SK-N-SH (cell line): Measurements from ENCODE around the gene ABLIM1. TPM values are rescaled to one million over a fixed set of nuclear protein-coding genes. Genes with fewer than 3 reads are reported as not detected.

ENCODE experiments used
- CTCF ChIA-PET: fragments of 300-600, 350-600 bp; formaldehyde crosslinking; extraction: SDS; loops from one replicate; lab custom pipeline; 2021; lab: Yijun Ruan, JAX
- POLR2A ChIA-PET: fragments of 350-600 bp; sonication (Branson Sonifier 250); formaldehyde crosslinking; extraction: SDS; loops from one replicate; lab custom pipeline; 2020; ENCODE audit warnings: antibody characterized with exemption, inconsistent platforms; lab: Yijun Ruan, JAX
- DNase-seq: peaks from one replicate; pipeline ENCODE4 v3.0.0; 2012
- H2AFZ ChIP-seq: fragments of 200-600 bp; sonication (generic); 2 replicates; pipeline ENCODE4 v1.8.1; 2016; ENCODE audit warnings: antibody characterized with exemption, mild to moderate bottlenecking, low read depth
- H3F3A ChIP-seq: fragments of 200-600 bp; sonication (generic); replicated peaks from 2 replicates; pipeline ENCODE3; 2016; ENCODE audit warnings: antibody characterized with exemption, mild to moderate bottlenecking; ENCODE audit not compliant: insufficient read depth
- H3K27ac ChIP-seq, 2 experiments: fragments of 200-500 bp in 1 of 2; fragments of 200-600 bp in 1 of 2; sonication (Bioruptor generic) in 1 of 2; sonication (generic), shearing (Covaris generic) in 1 of 2; 2 replicates each; pipeline versions ENCODE4 v1.5.1 to v1.6.1; 2014 to 2016; ENCODE audit warnings: low read depth in 2 of 2, inconsistent platforms in 1 of 2, low read length in 1 of 2, mild to moderate bottlenecking in 1 of 2, mixed read lengths in 1 of 2
- H3K27me3 ChIP-seq: fragments of 200-600 bp; sonication (generic), shearing (Covaris generic); 2 replicates; pipeline ENCODE4 v1.6.1; 2016; ENCODE audit warnings: mixed run types; ENCODE audit not compliant: insufficient read depth
- H3K36me3 ChIP-seq, 2 experiments: fragments of 200-500 bp in 1 of 2; fragments of 200-600 bp in 1 of 2; sonication (Bioruptor generic) in 1 of 2; sonication (generic) in 1 of 2; replicated peaks in 1 of 2; 2 replicates each; pipeline versions ENCODE3 to v1.5.1; 2014 to 2016; ENCODE audit warnings: low read length in 1 of 2, mild to moderate bottlenecking in 1 of 2; ENCODE audit not compliant: insufficient read depth in 2 of 2, control insufficient read depth in 1 of 2
- H3K4me1 ChIP-seq, 2 experiments: fragments of 200-500 bp in 1 of 2; fragments of 200-600 bp in 1 of 2; sonication (Bioruptor generic) in 1 of 2; sonication (generic), shearing (Covaris generic) in 1 of 2; 2 replicates each; pipeline versions ENCODE4 v1.5.1 to v1.6.1; 2014 to 2016; ENCODE audit warnings: low read depth in 1 of 2, low read length in 1 of 2, mixed run types in 1 of 2; ENCODE audit not compliant: insufficient read depth in 2 of 2, control insufficient read depth in 1 of 2
- H3K4me2 ChIP-seq: fragments of 200-600 bp; sonication (generic), shearing (Covaris generic); 2 replicates; pipeline ENCODE4 v1.6.1; 2017; ENCODE audit warnings: mixed run types
- H3K4me3 ChIP-seq, 2 experiments: fragments of 200-500 bp in 1 of 2; fragments of 200-600 bp in 1 of 2; sonication (Bioruptor generic) in 1 of 2; sonication (generic), shearing (Covaris generic) in 1 of 2; 2 replicates each; pipeline versions ENCODE4 v1.5.1 to v1.8.1; 2014 to 2016; ENCODE audit warnings: low read depth in 2 of 2, inconsistent platforms in 1 of 2, low read length in 1 of 2, mild to moderate bottlenecking in 1 of 2, mixed read lengths in 1 of 2, moderate library complexity in 1 of 2
- H3K79me2 ChIP-seq: fragments of 200-600 bp; sonication (generic); 2 replicates; pipeline ENCODE4 v1.8.1; 2017; ENCODE audit warnings: mild to moderate bottlenecking; ENCODE audit not compliant: insufficient read depth
- H3K9ac ChIP-seq: fragments of 200-600 bp; sonication (generic); 2 replicates; pipeline ENCODE4 v1.6.1; 2017; ENCODE audit warnings: mixed run types
- H3K9me2 ChIP-seq: fragments of 200-600 bp; sonication (generic); 2 replicates; pipeline ENCODE4 v1.6.1; 2017; ENCODE audit warnings: mixed run types
- H3K9me3 ChIP-seq: fragments of 200-600 bp; sonication (generic); 2 replicates; pipeline ENCODE4 v1.6.1; 2017; ENCODE audit warnings: mixed run types, mild to moderate bottlenecking, moderate library complexity
- H4K20me1 ChIP-seq: fragments of 200-600 bp; sonication (generic); 2 replicates; pipeline ENCODE4 v1.6.1; 2017; ENCODE audit warnings: mild to moderate bottlenecking, mixed run types; ENCODE audit not compliant: insufficient read depth
- CTCF ChIP-seq: fragments of 200-600 bp; sonication (generic); IDR thresholded peaks from 2 replicates; pipeline ENCODE4 v1.6.1; 2017; ENCODE audit warnings: antibody characterized with exemption, mild to moderate bottlenecking, moderate library complexity
- ELF1 ChIP-seq: IDR thresholded peaks from 2 replicates; pipeline ENCODE4 v1.4.0; 2012
- FOXJ3 ChIP-seq: sonication (generic); formaldehyde crosslinking; IDR thresholded peaks from 2 replicates; pipeline ENCODE4 v1.5.1; 2020; ENCODE audit warnings: mild to moderate bottlenecking, missing genetic modification reagents
- GATA2 ChIP-seq: sonication (generic); formaldehyde crosslinking; IDR thresholded peaks from 2 replicates; pipeline ENCODE4 v1.5.0; 2020; ENCODE audit warnings: mild to moderate bottlenecking, missing genetic modification reagents
- JUND ChIP-seq: IDR thresholded peaks from 2 replicates; pipeline ENCODE4 v1.4.0; 2012
- MEF2A ChIP-seq: IDR thresholded peaks from 2 replicates; pipeline ENCODE4 v1.4.0; 2012; ENCODE audit warnings: low read depth, borderline replicate concordance
- NFIC ChIP-seq: IDR thresholded peaks from 2 replicates; pipeline ENCODE4 v1.4.0; 2012; ENCODE audit warnings: borderline replicate concordance
- NRF1 ChIP-seq: IDR thresholded peaks from 2 replicates; pipeline ENCODE4 v1.6.1; 2012; ENCODE audit warnings: low read depth, mild to moderate bottlenecking, low read length
- POLR2AphosphoS5 ChIP-seq: IDR thresholded peaks from 2 replicates; pipeline ENCODE4 v1.6.1; 2012; ENCODE audit warnings: low read depth, low read length
- RAD21 ChIP-seq: IDR thresholded peaks from 2 replicates; pipeline ENCODE4 v1.6.1; 2012; ENCODE audit warnings: mild to moderate bottlenecking, low read length
- RCOR1 ChIP-seq: fragments of 150-350 bp; IDR thresholded peaks from 2 replicates; pipeline ENCODE4 v1.6.1; 2017; ENCODE audit warnings: antibody characterized with exemption, low read length
- REST ChIP-seq: IDR thresholded peaks from 2 replicates; pipeline ENCODE4 v1.6.1; 2012; ENCODE audit warnings: mild to moderate bottlenecking, low read depth, low read length, moderate library complexity
- RFX5 ChIP-seq: IDR thresholded peaks from 2 replicates; pipeline ENCODE4 v1.6.1; 2012; ENCODE audit warnings: mild to moderate bottlenecking, improper control_type of control experiment, low read length
- RXRA ChIP-seq: IDR thresholded peaks from 2 replicates; pipeline ENCODE4 v1.4.0; 2012; ENCODE audit warnings: low read depth, mild to moderate bottlenecking, borderline replicate concordance
- SIN3A ChIP-seq: IDR thresholded peaks from 2 replicates; pipeline ENCODE4 v1.6.1; 2012; ENCODE audit warnings: low read depth, mild to moderate bottlenecking, low read length, moderate library complexity, borderline replicate concordance
- TAF1 ChIP-seq: IDR thresholded peaks from 2 replicates; pipeline ENCODE4 v1.6.1; 2012; ENCODE audit warnings: low read depth, mild to moderate bottlenecking, low read length, moderate library complexity, borderline replicate concordance
- TCF12 ChIP-seq: IDR thresholded peaks from 2 replicates; pipeline ENCODE4 v1.4.0; 2012
- TEAD4 ChIP-seq: IDR thresholded peaks from 2 replicates; pipeline ENCODE4 v1.4.0; 2012; ENCODE audit warnings: mild to moderate bottlenecking, borderline replicate concordance; ENCODE audit not compliant: insufficient read depth
- USF1 ChIP-seq: IDR thresholded peaks from 2 replicates; pipeline ENCODE4 v1.4.0; 2012; ENCODE audit warnings: low read depth, borderline replicate concordance
- YY1 ChIP-seq: IDR thresholded peaks from 2 replicates; pipeline ENCODE4 v1.4.0; 2012; ENCODE audit warnings: low read depth, mild to moderate bottlenecking
- WGBS: methylation state at CpG from one replicate; pipeline ENCODE4 v1.1.6; 2017; ENCODE audit warnings: low lambda C conversion rate; 5-methylcytosine and 5-hydroxymethylcytosine counted together
- polyA plus RNA-seq, 3 experiments: library from polyadenylated mRNA; depleted of rRNA; stranded (reverse); fragments of >200 nt; gene quantifications; 2 replicates each; pipeline ENCODE4 v1.2.3, GENCODE V29; 2012

Gene ABLIM1
- polyA plus RNA-seq, 1 of the 3 experiments (the other 2 are of a cell fraction), result 16.1 TPM

- ChIA-PET POLR2A (no interaction called here), CTCF (interaction anchor here (1.1 kb wide), 1 partner anchor 120 kb away, joined by 3 read pairs; no protein-coding TSS in a partner anchor)
- no peak for TF ChIP-seq ELF1
- no peak for TF ChIP-seq USF1
- TF ChIP-seq NRF1, result no peak
- no peak for TF ChIP-seq TEAD4
- no peak for TF ChIP-seq TAF1
- no peak for TF ChIP-seq CTCF
- no peak for TF ChIP-seq RFX5
- TF ChIP-seq JUND, result no peak
- no peak for TF ChIP-seq MEF2A
- no peak for TF ChIP-seq NFIC
- TF ChIP-seq RAD21, result no peak
- no peak for TF ChIP-seq POLR2AphosphoS5
- no peak for TF ChIP-seq RCOR1
- TF ChIP-seq GATA2 (CRISPR knock-in tag), result no peak
- no peak for TF ChIP-seq TCF12
- TF ChIP-seq YY1, result no peak
- no peak for TF ChIP-seq RXRA
- TF ChIP-seq FOXJ3, result no peak
- TF ChIP-seq SIN3A, result no peak
- H3F3A ChIP-seq, result no peaks in the 10 kb centered on the region
- WGBS, result 88% methylated on average over 1 of the region's 1 CpG
- H3K4me1 ChIP-seq, result peaks cover 7 to 12% of the 10 kb centered on the region in 2 experiments; a peak in 3 of 4 replicates
- no peaks in the 10 kb centered on the region for H3K36me3 ChIP-seq
- no peak overlapping the region for H3K4me2 ChIP-seq
- H4K20me1 ChIP-seq, result no peaks in the 10 kb centered on the region
- H3K9me2 ChIP-seq, result no peaks in the 10 kb centered on the region
- H3K27me3 ChIP-seq, result no peaks in the 10 kb centered on the region
- H3K4me3 ChIP-seq, result no peak overlapping the region
- no peaks in the 10 kb centered on the region for H3K9me3 ChIP-seq
- no peaks in the 10 kb centered on the region for H3K79me2 ChIP-seq
- no peak overlapping the region; a peak in 1 of 4 replicates for H3K27ac ChIP-seq
- H2AFZ ChIP-seq, result no peak overlapping the region
- no peak for DNase-seq
- no peak overlapping the region for H3K9ac ChIP-seq
These were observed 7.8 kb upstream of the ABLIM1 start for GRCh38 chr10:114665873-114666272.

GRCh38 chr10:114665406-114665805 is 7.3 kb upstream of the ABLIM1 start:
- Histone ChIP-seq H3K79me2 (no peaks in the 10 kb centered on the region), H4K20me1 (no peaks in the 10 kb centered on the region), H3K9me3 (no peaks in the 10 kb centered on the region), H3K4me1 (peaks cover 7 to 12% of the 10 kb centered on the region in 2 experiments; a peak in 3 of 4 replicates), H3K27me3 (no peaks in the 10 kb centered on the region), H2AFZ (no peak overlapping the region), H3K27ac (no peak overlapping the region; a peak in 1 of 4 replicates), H3K36me3 (no peaks in the 10 kb centered on the region), H3K4me3 (no peak overlapping the region), H3K9me2 (no peaks in the 10 kb centered on the region), H3F3A (no peaks in the 10 kb centered on the region), H3K4me2 (no peak overlapping the region), H3K9ac (no peak overlapping the region)
- 71% methylated on average over 2 of the region's 2 CpGs for WGBS
- POLR2A ChIA-PET, result no interaction called here
- no peak for TF ChIP-seq GATA2 (CRISPR knock-in tag)
- no peak for TF ChIP-seq RAD21
- TF ChIP-seq REST, result no peak
- TF ChIP-seq NFIC, result 0 out of 2 replicates have a peak, but pooled peaks have one; percentile 15
- TF ChIP-seq JUND, result no peak
- CTCF ChIA-PET, result interaction anchor here (1.1 kb wide), 1 partner anchor 121 kb away, joined by 3 read pairs; no protein-coding TSS in a partner anchor
- DNase-seq, result no peak
